Hypothalamus (tissue), 51 donors: Measurements from ENCODE around the gene SCAF4.
"Not testable (repeated sequence)": the region's sequence is repeated elsewhere in the genome, so short reads cannot be mapped to it uniquely, and the experiment has no call there.

Experiments
- DNase-seq, 51 donors: peaks; one replicate each; lab custom pipeline; 2025; lab: John Stamatoyannopoulos, UW

The SCAF4 gene

GRCh38 chr21:31651491-31651890 lies 80.4 kb downstream of the SCAF4 start:
- not testable (repeated sequence) for DNase-seq

DNA sequence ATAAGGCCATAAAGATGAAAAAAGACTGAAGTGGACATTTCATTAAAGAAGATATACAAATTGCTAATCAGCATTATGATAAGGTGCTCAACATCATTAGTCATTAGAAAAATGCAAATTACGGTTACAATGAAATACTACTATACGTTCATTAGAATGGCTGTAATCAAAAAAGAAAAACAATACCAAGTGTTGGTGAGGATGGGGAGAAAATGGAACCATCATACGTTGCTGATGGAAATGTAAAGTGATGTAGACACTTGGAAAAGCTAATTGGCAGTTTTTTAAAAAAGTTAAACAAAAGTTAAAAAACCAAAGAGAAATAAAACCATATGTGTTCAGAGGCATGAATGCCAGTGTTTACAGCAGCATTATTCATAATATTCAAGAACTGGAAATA lies 81.0 kb downstream of the SCAF4 start:
- DNase-seq, result no peak

GRCh38 chr21:31647650-31648049 lies 84.3 kb downstream of the SCAF4 start:
- no peak for DNase-seq

DNA sequence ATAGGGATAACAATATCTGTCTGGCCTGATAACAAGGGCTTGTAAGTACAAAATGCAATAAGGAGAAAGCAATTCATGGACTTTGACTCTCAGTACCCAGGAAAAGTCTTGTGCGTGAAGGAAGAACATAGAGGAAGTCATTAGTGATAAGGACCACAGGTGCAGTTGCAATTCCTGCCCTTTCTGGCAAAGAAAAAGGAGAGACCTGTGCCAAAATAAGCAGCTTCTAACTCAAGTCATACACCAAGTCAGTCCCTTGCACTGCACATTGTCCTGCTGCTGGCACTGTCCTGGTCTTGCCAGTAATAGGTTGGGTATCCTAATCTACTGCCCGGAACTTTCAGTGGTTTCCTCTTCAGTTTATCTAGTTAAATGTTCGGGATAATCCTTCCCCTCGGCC lies 87.3 kb downstream of the SCAF4 start:
- DNase-seq, result no peak

- DNase-seq, result no peak
Measured at GRCh38 chr21:31641416-31641922, 90.4 kb downstream of the SCAF4 start.

- no peak for DNase-seq
Measured at GRCh38 chr21:31636874-31637273, 95.0 kb downstream of the SCAF4 start.

DNA sequence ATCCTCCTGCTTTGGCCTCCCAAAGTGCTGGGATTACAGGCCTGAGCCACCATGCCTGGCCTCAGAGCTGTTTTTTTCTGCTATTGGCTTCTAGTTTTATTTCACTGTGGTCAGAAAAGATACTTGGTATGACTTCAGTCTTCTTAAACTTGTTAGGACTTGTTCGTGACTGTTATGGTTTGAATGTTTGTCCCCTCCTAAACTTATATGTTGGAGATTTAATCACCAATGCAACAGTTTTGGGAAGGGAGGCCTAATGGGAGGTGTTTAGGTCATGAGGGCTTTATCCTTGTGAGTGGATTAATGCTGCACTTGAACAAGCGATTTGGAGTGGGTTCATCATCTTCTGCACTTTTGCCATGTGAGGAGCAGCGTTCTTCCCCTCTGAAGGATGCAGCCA lies 96.9 kb downstream of the SCAF4 start:
- no peak for DNase-seq

DNA sequence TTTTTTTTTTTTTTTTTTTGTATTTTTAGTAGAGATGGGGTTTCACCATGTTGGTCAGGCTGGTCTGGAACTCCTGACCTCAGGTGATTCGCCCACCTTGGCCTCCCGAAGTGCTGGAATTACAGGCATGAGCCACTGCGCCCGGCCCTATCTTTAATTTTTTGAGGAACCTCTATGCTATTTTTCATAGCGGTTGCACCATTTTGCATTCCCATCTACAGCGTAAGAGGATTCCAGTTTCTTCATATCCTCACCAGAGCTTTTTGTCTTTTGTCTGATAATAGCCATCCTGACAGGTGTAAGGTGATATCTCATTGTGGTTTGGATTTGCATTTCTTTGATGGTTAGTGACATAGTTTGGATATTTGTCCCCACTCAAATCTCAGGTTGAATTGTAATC lies 100.0 kb downstream of the SCAF4 start:
- not testable (repeated sequence) for DNase-seq

DNA sequence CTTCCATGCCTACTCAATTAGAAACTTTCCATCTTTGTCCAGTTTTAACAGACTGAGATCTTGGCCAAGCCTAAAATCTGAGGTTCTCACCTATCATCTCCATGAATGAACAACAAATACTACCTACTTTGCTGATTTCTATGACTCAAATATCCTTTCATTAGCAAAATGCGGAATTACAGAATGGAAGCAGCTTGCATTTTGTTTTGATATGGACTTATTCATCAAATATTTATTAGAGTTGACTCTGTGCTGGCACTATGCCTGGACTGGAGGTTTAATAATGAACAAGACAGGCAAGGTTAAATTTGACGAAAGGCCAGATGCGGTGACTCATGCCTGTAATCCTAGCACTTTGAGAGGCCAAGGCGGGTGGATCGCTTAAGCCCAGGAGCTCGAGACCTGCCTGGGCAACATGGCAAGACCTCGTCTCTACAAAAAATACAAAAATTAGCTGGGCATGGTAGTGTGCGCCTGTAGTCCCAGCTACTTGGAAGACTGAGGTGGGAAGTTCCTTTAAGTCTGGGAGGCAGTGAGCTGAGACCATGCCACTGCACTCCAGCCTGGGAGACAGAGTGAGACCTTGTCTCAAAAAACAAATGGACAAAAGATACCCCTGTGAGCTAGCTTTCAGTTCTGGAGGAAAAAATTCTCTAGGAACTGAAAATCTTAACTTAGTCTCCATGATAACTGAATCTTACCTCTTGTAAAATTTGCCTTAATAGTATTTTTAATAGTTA lies 101.8 kb downstream of the SCAF4 start:
- DNase-seq, result no peak

DNA sequence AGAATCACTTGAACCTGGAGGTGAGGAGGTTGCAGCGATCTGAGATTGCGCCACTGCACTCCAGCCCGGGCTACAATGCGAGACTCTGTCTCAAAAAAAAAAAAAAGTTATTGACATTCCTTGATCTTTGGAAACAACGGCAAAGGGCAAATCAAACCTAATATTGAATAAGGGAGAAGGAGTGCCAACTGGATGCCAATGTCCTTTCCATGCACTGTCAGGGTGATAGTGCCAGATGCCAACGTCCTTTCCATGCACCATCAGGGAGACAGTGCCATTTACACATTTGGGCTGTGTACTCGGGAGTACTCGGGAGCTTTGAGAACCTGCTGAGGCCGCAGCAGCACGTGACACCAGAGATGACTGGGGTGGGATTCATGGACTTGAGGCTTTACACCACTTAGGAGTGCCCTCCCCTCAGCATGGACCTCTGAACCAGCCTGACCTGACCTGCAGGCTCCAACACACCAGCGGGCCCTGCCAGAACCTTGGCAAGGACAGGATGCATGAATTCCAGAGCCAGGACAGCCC lies 106.9 kb downstream of the SCAF4 start:
- DNase-seq, result peak in 1 of 51 donors; percentile 1

GRCh38 chr21:31624181-31624580 lies 107.7 kb downstream of the SCAF4 start:
- DNase-seq, result no peak

- DNase-seq, result no peak
Measured at GRCh38 chr21:31623664-31624063, 108.3 kb downstream of the SCAF4 start.

DNA sequence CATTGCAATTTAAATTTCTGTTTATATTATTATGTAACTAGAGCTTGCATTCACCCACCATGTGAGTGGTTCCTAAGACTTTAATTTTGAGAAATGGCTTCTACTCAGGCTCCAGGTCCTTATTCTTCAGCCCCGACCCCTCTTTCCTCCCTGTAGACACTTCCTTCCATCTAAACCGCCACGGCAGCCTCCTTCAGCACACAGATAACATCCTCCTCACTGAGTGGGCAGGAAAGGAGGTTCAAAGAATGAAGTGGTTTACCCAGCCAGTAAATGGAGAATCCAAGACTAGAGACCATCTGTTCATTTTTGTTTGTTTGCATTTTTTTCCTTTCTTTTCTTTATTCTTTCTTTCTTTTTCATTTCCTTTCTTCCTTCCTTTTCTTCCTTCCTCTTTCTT lies 109.5 kb downstream of the SCAF4 start:
- DNase-seq, result no peak
